K562 (cell line): ENCODE results near the gene HAL. TPM values are rescaled to one million over a fixed set of nuclear protein-coding genes. Genes with fewer than 3 reads are reported as not detected.

Source experiments
- ATAC-seq: fragments of 200-7000 bp; cut with Tn5 transposase; 3 replicates; pipeline ENCODE4 v1.9.1; 2020; ENCODE audit warnings: moderate library complexity
- BruUV-seq: library from RNA; stranded (reverse); fragments of 400-500 nt; replicated peaks from 2 replicates; lab custom pipeline; 2021; lab: Mats Ljungman, UMichigan
- CTCF ChIA-PET: fragments of 300-600 bp; formaldehyde crosslinking; extraction: SDS; loops from one replicate; lab custom pipeline; 2021; ENCODE audit warnings: low intra/inter-chr PET ratio; lab: Yijun Ruan, JAX
- POLR2A ChIA-PET: fragments of 300-600, 350-650 bp; sonication (Branson Sonifier 250); formaldehyde crosslinking; extraction: SDS; loops from one replicate; lab custom pipeline; 2021; ENCODE audit warnings: antibody characterized with exemption, inconsistent platforms; lab: Yijun Ruan, JAX
- DNase-seq, 4 experiments: peaks; one replicate each; pipeline versions ENCODE4 v3.0.0 to v3.0.0-alpha.2; 2011 to 2018; ENCODE audit warnings: low spot score in 3 of 4, mixed read lengths in 3 of 4; ENCODE audit errors: extremely low read depth in 1 of 4
- FAIRE-seq: peaks from 2 replicates; lab custom pipeline; 2011; peaks lifted over from hg19 to GRCh38; lab: Jason Lieb, UNC
- H2AFZ ChIP-seq: 2 replicates; pipeline ENCODE4 v1.6.0; 2011; ENCODE audit warnings: low read depth, low read length, control low read depth, inconsistent platforms
- H3K27ac ChIP-seq: fragments of 200-600 bp; 3 replicates; pipeline ENCODE4 v1.8.0; 2011; ENCODE audit warnings: low read depth, mild to moderate bottlenecking, control low read depth, inconsistent platforms, low read length, moderate library complexity, mixed read lengths; ENCODE audit errors: extremely low read depth
- H3K27me3 ChIP-seq, 2 experiments: fragments of 300-600 bp in 1 of 2; 2 replicates in 1 of 2; 3 replicates in 1 of 2; pipeline versions ENCODE4 v1.6.0 to v1.8.0; 2011; ENCODE audit warnings: inconsistent platforms in 2 of 2, low read length in 2 of 2, mild to moderate bottlenecking in 1 of 2, mixed read lengths in 1 of 2, moderate library complexity in 1 of 2; ENCODE audit not compliant: control insufficient read depth in 2 of 2, insufficient read depth in 2 of 2
- H3K36me3 ChIP-seq: fragments of 300-600 bp; 3 replicates; pipeline ENCODE4 v1.8.0; 2011; ENCODE audit warnings: mild to moderate bottlenecking, low read length, inconsistent platforms; ENCODE audit not compliant: control insufficient read depth, insufficient read depth
- H3K4me1 ChIP-seq, 2 experiments: fragments of 200-600 bp in 1 of 2; replicated peaks in 1 of 2; 2 replicates in 1 of 2; 3 replicates in 1 of 2; pipeline versions ENCODE4 v1.5.1 to v1.8.0; 2011; ENCODE audit warnings: inconsistent platforms in 2 of 2, low read length in 2 of 2, mild to moderate bottlenecking in 1 of 2, mixed read lengths in 1 of 2, moderate library complexity in 1 of 2; ENCODE audit not compliant: control insufficient read depth in 2 of 2, insufficient read depth in 2 of 2
- H3K4me2 ChIP-seq: 2 replicates; pipeline ENCODE4 v1.6.1; 2011; ENCODE audit warnings: low read length, control low read depth, inconsistent platforms, mixed read lengths; ENCODE audit not compliant: insufficient read depth
- H3K4me3 ChIP-seq: fragments of 200-600 bp; sonication (generic), shearing (Covaris generic); 2 replicates; pipeline ENCODE4 v1.5.1; 2016; ENCODE audit warnings: control low read depth, inconsistent platforms
- H3K79me2 ChIP-seq: fragments of 200-600 bp; 3 replicates; pipeline ENCODE4 v1.8.0; 2011; ENCODE audit warnings: low read length, inconsistent platforms; ENCODE audit not compliant: control insufficient read depth, insufficient read depth
- H3K9ac ChIP-seq, 2 experiments: 2 replicates each; pipeline versions ENCODE4 v1.6.0 to v1.6.1; 2011; ENCODE audit warnings: low read depth in 2 of 2, low read length in 2 of 2, control low read depth in 1 of 2, inconsistent platforms in 1 of 2, mild to moderate bottlenecking in 1 of 2, mixed read lengths in 1 of 2; ENCODE audit not compliant: insufficient read depth in 1 of 2
- H3K9me1 ChIP-seq: one replicate; pipeline ENCODE4 v1.6.0; 2011; ENCODE audit warnings: inconsistent platforms, mild to moderate bottlenecking, low read length, moderate library complexity; ENCODE audit not compliant: control insufficient read depth, insufficient read depth
- H3K9me3 ChIP-seq: replicated peaks from 2 replicates; pipeline ENCODE4 v1.5.1; 2011; ENCODE audit warnings: low read depth, low read length, inconsistent platforms; ENCODE audit not compliant: control insufficient read depth, insufficient read depth
- H4K20me1 ChIP-seq: replicated peaks from 2 replicates; pipeline ENCODE4 v1.6.1; 2011; ENCODE audit warnings: low read length, inconsistent platforms, mixed read lengths; ENCODE audit not compliant: control insufficient read depth, insufficient read depth
- ILF3 ChIP-seq: fragments of 450-650 bp; IDR thresholded peaks from 2 replicates; pipeline ENCODE4 v1.6.1; 2018; ENCODE audit warnings: antibody characterized with exemption, mild to moderate bottlenecking, moderate library complexity, borderline replicate concordance
- ILK ChIP-seq: fragments of 450-650 bp; IDR thresholded peaks from 2 replicates; pipeline ENCODE4 v1.6.1; 2016; ENCODE audit warnings: missing genetic modification characterization, low read depth, mild to moderate bottlenecking, missing compliant biosample characterization, moderate library complexity, borderline replicate concordance
- PKNOX1 ChIP-seq: fragments of 450-650 bp; IDR thresholded peaks from 2 replicates; pipeline ENCODE4 v1.6.1; 2016
- SRF ChIP-seq, 2 experiments: fragments of 250-450, 450-650 bp in 1 of 2; sonication (Bioruptor Pico) in 1 of 2; sonication (generic) in 1 of 2; formaldehyde crosslinking; IDR thresholded peaks; 2 replicates each; pipeline versions ENCODE4 v1.5.0 to v1.5.1; 2020 to 2022; ENCODE audit warnings: mild to moderate bottlenecking in 1 of 2, missing genetic modification reagents in 1 of 2
- TAF9B ChIP-seq: fragments of 450-650 bp; IDR thresholded peaks from 2 replicates; pipeline ENCODE4 v1.6.1; 2018; ENCODE audit warnings: mild to moderate bottlenecking; ENCODE audit not compliant: partially characterized antibody
- TFAM ChIP-seq: fragments of 250-450 bp; sonication (Bioruptor Pico); conservative IDR thresholded peaks from 2 replicates; pipeline ENCODE4 v1.5.0; 2021; ENCODE audit warnings: mild to moderate bottlenecking, moderate library complexity
- YY1 ChIP-seq, 3 experiments: IDR thresholded peaks; 2 replicates each; pipeline ENCODE4 v1.6.1; 2011; ENCODE audit warnings: low read length in 2 of 3, mild to moderate bottlenecking in 2 of 3, moderate library complexity in 2 of 3, borderline replicate concordance in 1 of 3, control low read depth in 1 of 3, low read depth in 1 of 3; ENCODE audit not compliant: insufficient read depth in 3 of 3, insufficient replicate concordance in 2 of 3, control insufficient read depth in 1 of 3, insufficient read length in 1 of 3; ENCODE audit errors: extremely low read depth in 1 of 3
- ZNF76 ChIP-seq: fragments of 250-450 bp; sonication (Bioruptor Pico); IDR thresholded peaks from 2 replicates; pipeline ENCODE4 v1.4.0; 2020; ENCODE audit warnings: mild to moderate bottlenecking, moderate library complexity, borderline replicate concordance
- WGBS: fragments of 100-300 bp; shearing (Covaris generic); methylation state at CpG from one replicate; pipeline ENCODE4 v1.1.6; 2016; ENCODE audit warnings: low coverage, mixed read lengths; ENCODE audit not compliant: insufficient coverage; ENCODE audit errors: missing lambda C conversion rate; 5-methylcytosine and 5-hydroxymethylcytosine counted together
- in situ Hi-C: fragments of 300-500 bp; cut with MboI; formaldehyde crosslinking; loops from 4 replicates; pipeline ENCODE4 v1.15.0; 2018; ENCODE audit warnings: inconsistent platforms, mixed read lengths
- intact Hi-C: fragments of 100-400 bp; cut with micrococcal nuclease; formaldehyde crosslinking; loops from 2 replicates; pipeline ENCODE4 v1.14.2; 2022
- polyA plus RNA-seq, 8 experiments: library from polyadenylated mRNA; depleted of rRNA in 4 of 8; stranded (reverse) in 5 of 8; unstranded in 3 of 8; fragments of >200 nt; fragmentation: Nextera tagmentation in 2 of 8; fragmentation: Illumina TruSeq in 1 of 8; extraction: Ambion mirVana in 2 of 8; extraction: Trizol in 1 of 8; gene quantifications; 2 replicates each; pipeline versions ENCODE4 v1.2.1 to v1.2.3, GENCODE V29; 2011 to 2014; ENCODE audit warnings: inconsistent platforms in 1 of 8, missing spikeins in 1 of 8
- total RNA-seq, 7 experiments: library from RNA; depleted of rRNA in 6 of 7; stranded (reverse); fragments of >200 nt in 6 of 7; fragmentation: Illumina TruSeq in 2 of 7; extraction: Trizol in 2 of 7; gene quantifications; 2 replicates each; pipeline versions ENCODE4 v1.2.1 to v1.2.3, GENCODE V29; 2011 to 2021; ENCODE audit warnings: low replicate concordance in 1 of 7
- TF ChIP-seq, protein P1 (sequence below): sonication (generic); formaldehyde crosslinking; IDR thresholded peaks from 2 replicates; pipeline ENCODE4 v1.8.0; 2022; ENCODE audit warnings: missing genetic modification reagents, mild to moderate bottlenecking, borderline replicate concordance

HAL gene
- total and polyA plus RNA-seq, 9 of the 15 experiments (the other 6 are each of a cell fraction or from before 2014, with no cell fraction given), result 0.03 to 0.36 (median 0.20) TPM; not detected in 4

DNA sequence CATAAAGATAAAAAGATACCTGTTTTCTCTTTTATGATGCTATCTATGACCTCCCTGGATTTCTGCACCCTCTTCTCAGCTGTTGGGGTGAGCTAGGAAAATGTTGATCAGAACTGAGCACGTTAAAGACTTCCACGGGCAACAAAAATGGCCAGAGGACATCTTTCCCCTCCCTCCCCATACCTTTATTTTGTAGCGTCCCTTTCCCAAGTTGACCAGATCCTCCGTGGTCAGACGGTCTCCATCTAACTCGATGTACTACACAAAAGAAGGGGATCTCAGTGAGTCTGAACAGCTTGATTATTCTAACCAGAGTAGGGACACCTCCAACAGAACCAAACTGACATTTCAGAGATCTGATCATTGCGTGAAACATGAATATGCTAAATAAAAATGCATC lies 2.2 kb downstream of the HAL start (continued):
- TF ChIP-seq YY1 (IDR thresholded peaks at IDR 0.05; ENCODE audit: borderline replicate concordance in 1 of 3, control insufficient read depth in 1 of 3, extremely low read depth in 1 of 3, insufficient read depth in 3 of 3, insufficient read length in 1 of 3, insufficient replicate concordance in 2 of 3, low read depth in 1 of 3, low read length in 2 of 3), result no peak

- no peaks in the 10 kb centered on the region for H3K9me1 ChIP-seq
- BruUV-seq, result no TSS peak
- H4K20me1 ChIP-seq, result no peaks in the 10 kb centered on the region; the same call in 1 of the 2 replicates
- peaks cover 14 to 38% of the 10 kb centered on the region in 2 experiments; a peak in 4 of 5 replicates for H3K27me3 ChIP-seq
- FAIRE-seq (no peak), DNase-seq (no peak), ATAC-seq (no peak)
- ChIA-PET CTCF (no interaction called here), POLR2A (interaction anchor here (1.0 kb wide), 1 partner anchor 11 kb away, joined by 4 read pairs; no protein-coding TSS in a partner anchor)
- H3K79me2 ChIP-seq, result no peaks in the 10 kb centered on the region
- no peak overlapping the region for H3K4me3 ChIP-seq
- no peaks in the 10 kb centered on the region for H3K9me3 ChIP-seq
- no peaks in the 10 kb centered on the region for H3K4me1 ChIP-seq
- H2AFZ ChIP-seq, result no peak overlapping the region
- TF ChIP-seq TFAM (CRISPR knock-in tag) (no peak), ZNF76 (CRISPR knock-in tag) (no peak), ILF3 (no peak), TAF9B (no peak), SRF (CRISPR knock-in tag; IDR thresholded peaks at IDR 0.05) (no peak), PKNOX1 (no peak), ILK (tag) (no peak)
- TF ChIP-seq, protein P1, sequence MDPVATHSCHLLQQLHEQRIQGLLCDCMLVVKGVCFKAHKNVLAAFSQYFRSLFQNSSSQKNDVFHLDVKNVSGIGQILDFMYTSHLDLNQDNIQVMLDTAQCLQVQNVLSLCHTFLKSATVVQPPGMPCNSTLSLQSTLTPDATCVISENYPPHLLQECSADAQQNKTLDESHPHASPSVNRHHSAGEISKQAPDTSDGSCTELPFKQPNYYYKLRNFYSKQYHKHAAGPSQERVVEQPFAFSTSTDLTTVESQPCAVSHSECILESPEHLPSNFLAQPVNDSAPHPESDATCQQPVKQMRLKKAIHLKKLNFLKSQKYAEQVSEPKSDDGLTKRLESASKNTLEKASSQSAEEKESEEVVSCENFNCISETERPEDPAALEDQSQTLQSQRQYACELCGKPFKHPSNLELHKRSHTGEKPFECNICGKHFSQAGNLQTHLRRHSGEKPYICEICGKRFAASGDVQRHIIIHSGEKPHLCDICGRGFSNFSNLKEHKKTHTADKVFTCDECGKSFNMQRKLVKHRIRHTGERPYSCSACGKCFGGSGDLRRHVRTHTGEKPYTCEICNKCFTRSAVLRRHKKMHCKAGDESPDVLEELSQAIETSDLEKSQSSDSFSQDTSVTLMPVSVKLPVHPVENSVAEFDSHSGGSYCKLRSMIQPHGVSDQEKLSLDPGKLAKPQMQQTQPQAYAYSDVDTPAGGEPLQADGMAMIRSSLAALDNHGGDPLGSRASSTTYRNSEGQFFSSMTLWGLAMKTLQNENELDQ, result no peak
- 0% methylated on average over 7 of the region's 7 CpGs for WGBS
- no peaks in the 10 kb centered on the region for H3K36me3 ChIP-seq
- no peak overlapping the region for H3K27ac ChIP-seq
- in situ Hi-C loops, result no loop called here
- H3K4me2 ChIP-seq, result no peak overlapping the region
- intact Hi-C loops, result loop anchor here (10.0 kb wide), 1 partner anchor 365 kb away; no protein-coding TSS in a partner anchor
- H3K9ac ChIP-seq, result no peak overlapping the region; a peak in 1 of 4 replicates
Observed at GRCh38 chr12:95990136-95990535, 6.0 kb downstream of the HAL start.
